HCT116 (cell line): ENCODE results near the gene FASLG. TPM values are rescaled to one million over a fixed set of nuclear protein-coding genes. Genes with fewer than 3 reads are reported as not detected.

Experiments used
- ATAC-seq: fragments of 200-7000 bp; cut with Tn5 transposase; 2 replicates; pipeline ENCODE4 v1.9.1; 2020; ENCODE audit warnings: mild to moderate bottlenecking, moderate library complexity
- BruUV-seq: library from RNA; stranded (reverse); fragments of 400-500 nt; replicated peaks from 2 replicates; lab custom pipeline; 2021; lab: Mats Ljungman, UMichigan
- CTCF ChIA-PET: fragments of 300-600 bp; sonication (Branson Sonifier 250); formaldehyde crosslinking; loops from one replicate; lab custom pipeline; 2021; ENCODE audit warnings: antibody characterized with exemption; lab: Charles Lee
- POLR2A ChIA-PET: fragments of 300-600, 350-600 bp; sonication (Branson Sonifier 250); formaldehyde crosslinking; loops from one replicate; lab custom pipeline; 2021; ENCODE audit warnings: antibody characterized with exemption; lab: Charles Lee
- RAD21 ChIA-PET, 2 experiments: fragments of 300-600 bp; sonication (Branson Sonifier 250); formaldehyde crosslinking; loops; one replicate each; lab custom pipeline; 2023; ENCODE audit warnings: low total read pairs in 2 of 2; ENCODE audit not compliant: uncharacterized antibody in 2 of 2, unreplicated experiment in 2 of 2, low non-redundant PET in 1 of 2; lab: Charles Lee
- DNase-seq: peaks from one replicate; pipeline ENCODE4 v3.0.0-alpha.2; 2010; ENCODE audit warnings: low read depth, low spot score
- H2AFZ ChIP-seq: fragments of 200-600 bp; shearing (Covaris generic), sonication (generic); 2 replicates; pipeline ENCODE4 v1.6.1; 2017; ENCODE audit warnings: low read depth, mixed run types, mixed read lengths, antibody characterized with exemption, low read length; ENCODE audit not compliant: poor library complexity, severe bottlenecking
- H3K27ac ChIP-seq: 2 replicates; pipeline ENCODE4 v1.5.1; 2012; ENCODE audit warnings: low read depth, low read length
- H3K27me3 ChIP-seq: fragments of 200-600 bp; sonication (generic); 2 replicates; pipeline ENCODE4 v1.6.1; 2016; ENCODE audit warnings: mixed run types, low read length, mixed read lengths; ENCODE audit not compliant: insufficient read depth
- H3K36me3 ChIP-seq, 2 experiments: fragments of 200-500 bp in 1 of 2; fragments of 200-600 bp in 1 of 2; sonication (Bioruptor generic) in 1 of 2; sonication (generic) in 1 of 2; 2 replicates each; pipeline versions ENCODE4 v1.5.1 to v1.6.1; 2014 to 2016; ENCODE audit warnings: low read length in 2 of 2, inconsistent platforms in 1 of 2, mixed read lengths in 1 of 2, mixed run types in 1 of 2; ENCODE audit not compliant: insufficient read depth in 2 of 2, control insufficient read depth in 1 of 2
- H3K4me1 ChIP-seq, 2 experiments: fragments of 200-600 bp in 1 of 2; sonication (generic) in 1 of 2; 2 replicates each; pipeline versions ENCODE4 v1.5.1 to v1.6.1; 2012 to 2017; ENCODE audit warnings: low read length in 2 of 2, inconsistent platforms in 1 of 2, mild to moderate bottlenecking in 1 of 2, mixed read lengths in 1 of 2, mixed run types in 1 of 2, moderate library complexity in 1 of 2; ENCODE audit not compliant: insufficient read depth in 2 of 2, control insufficient read depth in 1 of 2
- H3K4me2 ChIP-seq: fragments of 200-600 bp; sonication (generic); 2 replicates; pipeline ENCODE4 v1.6.1; 2017; ENCODE audit warnings: mixed run types, low read length, mixed read lengths
- H3K4me3 ChIP-seq, 2 experiments: fragments of 200-600 bp in 1 of 2; sonication (generic) in 1 of 2; replicated peaks in 1 of 2; 2 replicates each; pipeline ENCODE4 v1.5.1; 2011 to 2016; ENCODE audit warnings: low read length in 2 of 2, control low read depth in 1 of 2, low read depth in 1 of 2, mild to moderate bottlenecking in 1 of 2, mixed read lengths in 1 of 2, mixed run types in 1 of 2
- H3K79me2 ChIP-seq: fragments of 200-600 bp; sonication (generic); 2 replicates; pipeline ENCODE4 v1.6.1; 2017; ENCODE audit warnings: mild to moderate bottlenecking, mixed run types, low read length, moderate library complexity, mixed read lengths; ENCODE audit not compliant: insufficient read depth
- H3K9ac ChIP-seq: fragments of 200-600 bp; sonication (generic); 2 replicates; pipeline ENCODE4 v1.6.1; 2016; ENCODE audit warnings: low read length, mixed read lengths
- H3K9me2 ChIP-seq: fragments of 200-600 bp; sonication (generic), shearing (Covaris generic); 2 replicates; pipeline ENCODE4 v1.6.1; 2017; ENCODE audit warnings: mixed run types, mild to moderate bottlenecking, moderate library complexity; ENCODE audit not compliant: insufficient read depth
- H3K9me3 ChIP-seq, 2 experiments: fragments of 200-500 bp in 1 of 2; fragments of 200-600 bp in 1 of 2; sonication (Bioruptor generic) in 1 of 2; sonication (generic) in 1 of 2; 2 replicates each; pipeline ENCODE4 v1.6.1; 2014 to 2017; ENCODE audit warnings: low read length in 2 of 2, mixed read lengths in 2 of 2, inconsistent platforms in 1 of 2, low read depth in 1 of 2, mild to moderate bottlenecking in 1 of 2, mixed run types in 1 of 2, moderate library complexity in 1 of 2; ENCODE audit not compliant: control insufficient read depth in 1 of 2, insufficient read depth in 1 of 2
- H4K20me1 ChIP-seq: fragments of 200-600 bp; sonication (generic), shearing (Covaris generic); 2 replicates; pipeline ENCODE4 v1.6.1; 2017; ENCODE audit warnings: mixed run types, mild to moderate bottlenecking, moderate library complexity; ENCODE audit not compliant: insufficient read depth
- CBX3 ChIP-seq: IDR thresholded peaks from 2 replicates; pipeline ENCODE4 v1.6.1; 2012; ENCODE audit warnings: low read depth
- EGR1 ChIP-seq: IDR thresholded peaks from 2 replicates; pipeline ENCODE4 v1.6.1; 2012; ENCODE audit warnings: low read depth
- ELF1 ChIP-seq: IDR thresholded peaks from 2 replicates; pipeline ENCODE4 v1.6.1; 2012; ENCODE audit warnings: low read depth, borderline replicate concordance
- EZH2 ChIP-seq: fragments of 200-600 bp; sonication (generic); IDR thresholded peaks from 2 replicates; pipeline ENCODE4 v1.6.1; 2017; ENCODE audit warnings: antibody characterized with exemption, mixed run types
- FOSL1 ChIP-seq: IDR thresholded peaks from 2 replicates; pipeline ENCODE4 v1.6.1; 2012; ENCODE audit warnings: low read depth
- MAX ChIP-seq: IDR thresholded peaks from 2 replicates; pipeline ENCODE4 v1.6.1; 2012
- POLR2A ChIP-seq: IDR thresholded peaks from 2 replicates; pipeline ENCODE4 v1.7.0; 2011; ENCODE audit warnings: borderline replicate concordance; ENCODE audit not compliant: insufficient read depth, insufficient read length; ENCODE audit errors: extremely low read depth
- POLR2AphosphoS5 ChIP-seq: IDR thresholded peaks from 2 replicates; pipeline ENCODE4 v1.6.1; 2011; ENCODE audit warnings: mild to moderate bottlenecking, low read depth, low read length, moderate library complexity
- RAD21 ChIP-seq: IDR thresholded peaks from 2 replicates; pipeline ENCODE4 v1.6.1; 2012; ENCODE audit warnings: low read depth, mild to moderate bottlenecking
- REST ChIP-seq: IDR thresholded peaks from 2 replicates; pipeline ENCODE4 v1.6.1; 2012; ENCODE audit warnings: low read depth
- SP1 ChIP-seq: IDR thresholded peaks from 2 replicates; pipeline ENCODE4 v1.6.1; 2012; ENCODE audit warnings: low read depth
- SRF ChIP-seq: IDR thresholded peaks from 2 replicates; pipeline ENCODE4 v1.6.1; 2012; ENCODE audit warnings: low read depth
- YY1 ChIP-seq: IDR thresholded peaks from 2 replicates; pipeline ENCODE4 v1.6.1; 2011; ENCODE audit warnings: low read length, low read depth, moderate library complexity, mild to moderate bottlenecking; ENCODE audit not compliant: insufficient replicate concordance; ENCODE audit errors: extremely low read depth
- ZBTB33 ChIP-seq: IDR thresholded peaks from 2 replicates; pipeline ENCODE4 v1.6.1; 2011; ENCODE audit warnings: mild to moderate bottlenecking, low read length, moderate library complexity; ENCODE audit not compliant: insufficient replicate concordance; ENCODE audit errors: extremely low read depth
- ZFX ChIP-seq: fragments of 450-650 bp; IDR thresholded peaks from 2 replicates; pipeline ENCODE4 v1.6.1; 2017
- intact Hi-C: fragments of 100-400 bp; cut with micrococcal nuclease; formaldehyde crosslinking; loops from 2 replicates; pipeline ENCODE4 v1.10.0; 2022
- total RNA-seq: library from RNA; stranded (reverse); gene quantifications from one replicate; pipeline ENCODE4 v1.2.1, GENCODE V29; 2021; ENCODE audit not compliant: unreplicated experiment
- TF ChIP-seq, protein P1 (sequence below), 3 experiments: fragments of 200-600 bp in 1 of 3; sonication (generic) in 1 of 3; IDR thresholded peaks in 2 of 3; conservative IDR thresholded peaks in 1 of 3; 2 replicates each; pipeline ENCODE4 v1.5.1; 2012 to 2017; ENCODE audit warnings: low read depth in 2 of 3, low read length in 2 of 3, antibody characterized with exemption in 1 of 3, borderline replicate concordance in 1 of 3, control low read depth in 1 of 3, mild to moderate bottlenecking in 1 of 3, mixed read lengths in 1 of 3, mixed run types in 1 of 3, moderate library complexity in 1 of 3; ENCODE audit not compliant: insufficient read depth in 1 of 3
- TF ChIP-seq, protein P2 (sequence below): IDR thresholded peaks from 2 replicates; pipeline ENCODE4 v1.6.1; 2012

The FASLG gene
- total RNA-seq, 1 experiment from 2014 or later, result not detected

- intact Hi-C loops, result no loop called here
- Histone ChIP-seq H3K9me3 (no peaks in the 10 kb centered on the region), H3K4me3 (no peak overlapping the region), H2AFZ (no peak overlapping the region), H3K79me2 (no peaks in the 10 kb centered on the region), H3K27me3 (no peaks in the 10 kb centered on the region), H3K36me3 (no peaks in the 10 kb centered on the region), H3K9ac (no peak overlapping the region), H4K20me1 (no peaks in the 10 kb centered on the region), H3K4me2 (no peak overlapping the region), H3K27ac (no peak overlapping the region), H3K4me1 (no peaks in the 10 kb centered on the region), H3K9me2 (no peaks in the 10 kb centered on the region)
- ChIA-PET RAD21 (no interaction called here), CTCF (no interaction called here), POLR2A (no interaction called here)
- TF ChIP-seq EZH2 (no peak), ZBTB33 (no peak), POLR2AphosphoS5 (no peak), SP1 (no peak), FOSL1 (no peak), EGR1 (no peak), POLR2A (no peak), SRF (no peak), ELF1 (no peak), YY1 (no peak), ZFX (no peak), RAD21 (no peak), MAX (no peak), CBX3 (no peak), REST (no peak)
- TF ChIP-seq, protein P1, sequence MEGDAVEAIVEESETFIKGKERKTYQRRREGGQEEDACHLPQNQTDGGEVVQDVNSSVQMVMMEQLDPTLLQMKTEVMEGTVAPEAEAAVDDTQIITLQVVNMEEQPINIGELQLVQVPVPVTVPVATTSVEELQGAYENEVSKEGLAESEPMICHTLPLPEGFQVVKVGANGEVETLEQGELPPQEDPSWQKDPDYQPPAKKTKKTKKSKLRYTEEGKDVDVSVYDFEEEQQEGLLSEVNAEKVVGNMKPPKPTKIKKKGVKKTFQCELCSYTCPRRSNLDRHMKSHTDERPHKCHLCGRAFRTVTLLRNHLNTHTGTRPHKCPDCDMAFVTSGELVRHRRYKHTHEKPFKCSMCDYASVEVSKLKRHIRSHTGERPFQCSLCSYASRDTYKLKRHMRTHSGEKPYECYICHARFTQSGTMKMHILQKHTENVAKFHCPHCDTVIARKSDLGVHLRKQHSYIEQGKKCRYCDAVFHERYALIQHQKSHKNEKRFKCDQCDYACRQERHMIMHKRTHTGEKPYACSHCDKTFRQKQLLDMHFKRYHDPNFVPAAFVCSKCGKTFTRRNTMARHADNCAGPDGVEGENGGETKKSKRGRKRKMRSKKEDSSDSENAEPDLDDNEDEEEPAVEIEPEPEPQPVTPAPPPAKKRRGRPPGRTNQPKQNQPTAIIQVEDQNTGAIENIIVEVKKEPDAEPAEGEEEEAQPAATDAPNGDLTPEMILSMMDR (IDR thresholded peaks at IDR 0.05 in 2 of 3, conservative IDR thresholded peaks at IDR 0.05 in 1 of 3; ENCODE audit: borderline replicate concordance in 1 of 3, insufficient read depth in 1 of 3, low read depth in 2 of 3, low read length in 2 of 3), result no peak
- TF ChIP-seq, protein P2, sequence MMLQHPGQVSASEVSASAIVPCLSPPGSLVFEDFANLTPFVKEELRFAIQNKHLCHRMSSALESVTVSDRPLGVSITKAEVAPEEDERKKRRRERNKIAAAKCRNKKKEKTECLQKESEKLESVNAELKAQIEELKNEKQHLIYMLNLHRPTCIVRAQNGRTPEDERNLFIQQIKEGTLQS, result no peak
- no TSS peak for BruUV-seq
- ATAC-seq (no peak), DNase-seq (no peak)
Measured at GRCh38 chr1:172627702-172628101, 31.2 kb upstream of the FASLG start.
